IPS-NIHi7 (cell line): ENCODE results near the gene GPER1.
"Not testable (repeated sequence)": the region's sequence is repeated elsewhere in the genome, so short reads cannot be mapped to it uniquely, and the experiment has no call there.

ENCODE experiments used
- DNase-seq: peaks from one replicate; pipeline ENCODE4 v3.0.0; 2012; ENCODE audit warnings: mixed read lengths; ENCODE audit errors: extremely low spot score

Gene GPER1

DNA sequence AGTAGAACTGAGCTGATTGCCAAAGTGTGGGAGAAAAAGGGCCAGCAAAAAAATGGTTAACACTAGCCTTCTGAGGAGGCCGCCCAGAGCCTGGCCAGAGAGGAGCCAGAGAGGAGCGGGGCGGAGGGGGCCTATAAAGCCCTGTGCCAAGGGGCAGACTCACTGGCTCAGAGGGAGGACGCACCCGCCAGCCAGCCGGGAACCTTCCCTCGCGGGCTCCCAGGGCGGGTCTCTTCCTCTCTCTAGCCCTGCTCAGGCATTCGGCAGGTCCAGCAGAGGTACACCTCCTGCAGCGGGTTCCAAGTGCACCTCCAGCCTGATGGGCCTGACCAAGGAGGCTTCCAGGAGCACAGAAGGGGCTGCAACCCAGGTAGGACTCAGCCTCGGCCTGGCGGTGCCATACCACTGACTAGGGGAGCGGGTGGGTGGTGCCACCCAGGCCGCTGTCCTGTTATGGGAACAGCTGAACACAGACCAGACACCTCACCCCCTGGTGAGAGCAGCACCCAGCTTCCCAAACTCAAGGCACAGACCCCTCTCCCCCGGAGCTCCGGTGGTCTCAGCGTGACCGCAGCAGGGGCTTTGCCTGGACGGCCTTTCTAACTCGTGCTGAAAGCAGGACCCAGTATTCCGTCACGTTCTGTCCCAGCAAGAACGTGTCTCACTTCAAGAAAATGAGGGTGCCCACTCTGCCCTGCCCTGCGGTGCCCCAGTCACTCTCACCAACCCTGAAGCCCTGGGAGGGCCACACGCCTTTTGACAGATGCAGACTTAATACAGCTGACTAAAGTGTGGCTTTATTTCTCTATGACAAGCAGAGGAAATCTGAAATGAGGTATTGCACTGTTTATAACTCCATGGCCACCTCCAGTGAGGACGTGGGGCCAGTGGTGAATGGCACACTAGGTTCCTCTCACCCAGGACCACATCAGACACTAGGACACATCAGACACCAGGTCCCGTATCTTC is at the start of gene GPER1:
TSS of gene GPER1 (plus strand) at position 162 of the 969 bp plus-strand sequence. CDS start 3,616 bp downstream, outside the sequence.
- DNase-seq = peak; percentile 68

DNA sequence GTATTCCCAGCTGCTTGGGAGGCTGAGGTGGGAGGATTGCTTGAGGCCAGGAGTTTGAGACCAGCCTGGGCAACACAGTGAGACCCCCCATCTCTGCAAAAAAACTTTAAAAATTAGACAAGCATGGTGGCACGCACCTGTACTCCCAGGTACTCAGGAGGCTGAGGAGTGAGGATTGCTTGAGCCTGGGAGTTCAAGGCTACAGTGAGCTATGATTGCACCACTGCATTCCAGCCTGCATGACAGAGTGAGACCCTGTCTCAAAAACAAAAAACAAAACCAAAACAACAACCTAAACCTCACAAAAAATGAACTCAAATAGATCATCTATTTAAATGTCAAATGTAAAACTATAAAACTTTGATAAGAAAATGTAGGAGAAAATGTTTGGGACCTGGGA is 47.7 kb upstream of the GPER1 start:
- not testable (repeated sequence) for DNase-seq

DNA sequence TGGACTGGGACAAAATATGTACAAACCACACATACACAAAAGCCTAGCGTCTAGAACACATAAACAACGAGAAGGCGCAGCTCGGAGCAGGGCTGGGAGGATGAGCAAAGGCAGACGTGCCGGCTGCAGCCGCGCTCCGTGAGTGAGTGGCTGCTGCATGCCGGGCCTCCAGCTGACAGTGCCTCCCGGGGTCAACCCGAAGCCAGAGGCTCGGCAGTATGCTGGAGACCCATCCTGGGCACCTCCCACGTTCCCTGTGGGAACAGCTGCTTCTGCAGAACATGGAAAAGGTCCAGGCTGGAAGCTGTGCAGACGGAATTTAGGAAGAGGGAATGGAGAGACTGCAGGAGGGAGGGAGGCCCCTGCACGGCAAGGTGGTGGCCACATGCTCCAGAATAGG is 47.1 kb upstream of the GPER1 start:
- peak; percentile 46 for DNase-seq

DNA sequence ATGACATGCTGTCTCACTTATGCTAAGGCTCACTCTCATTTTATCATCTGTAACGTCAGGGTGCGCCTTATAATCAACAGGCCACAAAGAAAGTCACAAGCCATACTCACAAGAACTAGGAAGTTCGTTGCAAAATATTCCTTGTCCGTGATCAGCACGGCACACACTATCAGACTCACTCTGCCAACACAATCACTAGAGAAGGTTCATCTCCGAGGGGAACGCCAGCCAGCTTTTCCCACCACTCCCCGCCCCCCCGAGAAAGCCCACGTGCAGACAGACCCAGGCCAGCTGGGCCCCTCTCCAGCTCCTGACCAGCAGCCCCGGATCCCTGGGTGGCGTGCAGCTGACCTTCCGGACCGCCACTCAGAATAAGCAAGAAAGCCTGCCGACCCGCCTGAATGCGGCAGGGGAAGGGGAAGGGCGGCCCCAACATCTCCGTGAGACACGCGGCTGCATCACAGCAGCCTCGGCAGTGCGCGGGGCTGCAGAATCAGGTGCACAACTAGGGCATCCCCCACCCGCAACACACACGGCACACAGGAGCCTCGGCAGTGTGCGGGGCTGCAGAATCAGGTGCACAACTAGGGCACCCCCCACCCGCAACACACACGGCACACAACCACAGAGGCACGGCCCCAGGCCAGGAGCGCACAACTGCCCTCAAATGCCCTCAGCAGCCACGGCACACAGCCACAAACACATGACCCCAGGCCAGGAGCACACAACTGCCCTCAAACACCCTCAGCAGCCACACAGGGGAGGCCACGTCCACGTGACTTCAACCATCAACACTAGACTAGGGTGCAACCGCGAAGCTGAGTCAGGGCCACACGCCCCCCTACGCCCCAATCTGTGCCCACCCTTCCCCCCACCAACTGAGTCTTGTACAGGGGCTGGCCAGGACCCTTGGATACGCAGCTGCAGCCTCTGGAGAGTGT is 46.1 kb upstream of the GPER1 start:
- DNase-seq = no peak

DNA sequence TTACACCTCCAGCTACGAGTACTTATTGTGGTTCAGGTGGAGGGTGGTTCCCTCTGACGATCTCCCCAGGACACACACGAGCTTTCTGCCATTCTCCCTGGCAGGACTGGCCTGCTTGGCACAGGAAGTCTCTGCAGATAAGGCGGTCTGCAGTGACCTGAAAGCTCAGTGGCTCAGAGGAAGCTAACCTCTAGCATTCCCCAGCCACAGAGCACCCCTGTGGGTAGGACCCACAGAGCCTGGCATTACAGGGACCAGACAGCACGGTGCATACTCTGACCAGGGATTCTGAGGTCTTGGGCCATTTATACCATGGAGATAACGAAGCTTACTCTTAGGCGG is 45.5 kb upstream of the GPER1 start:
- no peak for DNase-seq

DNA sequence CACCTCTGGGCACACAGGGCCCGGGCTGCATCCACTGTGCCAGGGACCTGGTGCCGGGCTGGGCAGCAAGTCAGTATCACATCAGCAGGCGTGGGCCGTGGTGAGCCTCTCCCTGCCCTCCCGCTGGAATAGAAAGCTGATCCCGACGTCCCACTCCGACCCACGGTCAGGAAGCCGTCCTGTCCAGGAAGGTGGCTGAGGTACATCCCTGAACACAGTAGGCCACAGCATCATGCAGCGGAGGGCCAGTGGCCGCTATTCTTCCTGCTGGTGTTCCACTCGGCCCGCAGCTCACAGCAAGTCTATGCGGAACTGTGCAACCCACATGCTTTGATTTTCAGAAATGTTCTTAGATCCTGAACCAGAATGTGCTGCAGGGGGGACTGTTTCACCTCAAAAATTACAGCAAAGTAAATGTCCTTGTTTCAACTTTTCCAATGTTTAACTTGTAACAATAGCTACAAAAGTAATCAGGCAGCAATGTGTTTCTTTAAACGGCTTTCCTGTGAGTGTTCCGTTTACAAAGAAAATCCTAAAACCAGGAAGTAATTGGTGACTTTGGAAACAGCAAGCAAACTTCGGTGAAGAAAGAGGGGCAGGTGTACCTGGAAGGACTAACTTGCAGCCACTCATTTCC is 44.2 kb upstream of the GPER1 start:
- DNase-seq = no peak

DNA sequence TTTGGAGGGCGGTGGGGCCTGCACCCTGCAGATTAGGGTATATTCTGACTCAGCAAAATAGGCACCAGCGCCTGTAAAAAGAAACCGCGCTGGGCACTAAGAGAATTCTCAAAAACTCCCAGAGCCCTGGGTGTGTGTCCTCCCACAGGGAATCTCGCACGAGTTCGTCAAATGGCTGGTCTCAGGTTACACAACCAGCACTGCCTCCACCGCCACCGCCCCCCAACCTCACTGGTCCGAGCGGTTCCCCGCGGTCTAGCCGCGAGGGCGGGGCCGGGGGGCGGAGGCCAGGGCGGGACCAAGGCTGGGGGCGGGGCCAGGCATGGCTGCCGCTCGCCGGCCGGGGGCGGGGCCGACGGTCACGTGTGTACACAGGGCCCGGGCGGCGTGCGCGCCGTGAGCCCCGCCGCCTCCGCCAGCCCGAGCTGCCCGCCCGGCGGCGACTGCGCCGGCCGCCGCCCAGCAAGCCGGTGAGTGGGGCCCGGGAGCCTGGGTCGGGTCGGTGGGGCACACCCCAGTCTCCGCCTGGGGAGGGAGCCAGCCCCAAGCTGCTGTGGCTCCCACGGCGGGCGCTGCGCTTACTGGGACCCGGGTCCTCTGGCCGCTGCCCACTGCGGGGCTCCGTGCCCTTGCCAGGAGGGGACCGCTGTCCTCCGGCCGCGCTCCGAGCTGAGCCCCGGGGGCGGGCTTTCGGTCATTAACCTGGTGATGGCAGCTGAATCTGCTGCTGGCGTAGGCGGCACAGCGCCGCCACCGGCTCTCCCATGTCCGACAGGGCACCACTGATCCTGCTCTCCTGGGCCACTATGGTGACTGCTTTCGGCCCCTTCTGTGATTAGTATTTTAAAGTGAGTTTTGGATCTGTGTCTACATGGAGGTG is 43.5 kb upstream of the GPER1 start, which contains the start of gene GPR146:
TSS of gene GPR146 (plus strand) at position 358 of the 880 bp plus-strand sequence. CDS start 12,970 bp downstream, outside the sequence.
- peak; percentile 99 for DNase-seq

DNA sequence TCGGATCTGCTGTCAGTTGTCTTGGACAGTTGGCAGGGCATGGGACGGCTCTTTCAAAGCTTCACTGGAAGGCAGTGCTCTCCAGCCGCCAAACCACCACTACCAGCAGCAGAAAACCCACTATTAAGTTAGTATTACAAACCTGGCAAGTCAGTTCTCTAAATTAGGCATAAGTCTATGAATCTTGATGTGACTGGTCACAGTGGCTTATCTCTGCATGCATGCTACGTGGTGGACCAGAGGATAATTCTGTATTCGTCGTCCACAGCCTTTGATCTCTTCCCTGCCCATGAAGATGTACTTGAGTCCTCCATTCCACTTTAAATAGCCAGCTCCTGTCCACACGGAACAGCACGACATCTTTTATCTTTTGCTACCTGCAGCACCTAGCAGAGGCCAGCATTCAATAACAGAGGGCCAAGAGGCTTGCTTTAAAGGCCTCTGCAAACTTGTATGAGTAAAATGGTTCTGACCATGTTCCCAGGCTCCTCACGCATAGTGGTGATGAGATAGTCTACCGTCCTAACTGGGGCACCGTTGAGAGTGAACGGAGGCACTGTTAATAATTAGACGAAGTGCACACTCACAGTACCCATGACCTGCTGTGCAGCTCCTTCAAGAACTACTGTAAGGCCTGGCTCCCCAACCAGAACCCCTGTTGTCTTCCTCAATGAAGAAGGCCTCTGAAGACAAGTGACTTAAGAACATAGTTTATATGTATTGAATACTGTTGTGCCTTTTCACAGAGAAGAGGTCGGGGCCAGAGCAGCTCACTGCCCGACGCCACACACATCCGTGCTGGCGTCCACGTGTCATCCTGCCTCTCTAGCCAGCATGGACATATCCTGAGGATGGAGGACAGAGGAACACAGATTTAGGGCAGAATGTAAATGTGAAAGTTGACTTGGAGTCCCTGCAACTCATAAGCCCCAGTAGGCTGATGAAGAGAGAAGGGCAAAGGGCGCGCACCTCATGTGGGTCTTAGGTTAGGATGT is 42.5 kb upstream of the GPER1 start:
- no peak for DNase-seq

DNA sequence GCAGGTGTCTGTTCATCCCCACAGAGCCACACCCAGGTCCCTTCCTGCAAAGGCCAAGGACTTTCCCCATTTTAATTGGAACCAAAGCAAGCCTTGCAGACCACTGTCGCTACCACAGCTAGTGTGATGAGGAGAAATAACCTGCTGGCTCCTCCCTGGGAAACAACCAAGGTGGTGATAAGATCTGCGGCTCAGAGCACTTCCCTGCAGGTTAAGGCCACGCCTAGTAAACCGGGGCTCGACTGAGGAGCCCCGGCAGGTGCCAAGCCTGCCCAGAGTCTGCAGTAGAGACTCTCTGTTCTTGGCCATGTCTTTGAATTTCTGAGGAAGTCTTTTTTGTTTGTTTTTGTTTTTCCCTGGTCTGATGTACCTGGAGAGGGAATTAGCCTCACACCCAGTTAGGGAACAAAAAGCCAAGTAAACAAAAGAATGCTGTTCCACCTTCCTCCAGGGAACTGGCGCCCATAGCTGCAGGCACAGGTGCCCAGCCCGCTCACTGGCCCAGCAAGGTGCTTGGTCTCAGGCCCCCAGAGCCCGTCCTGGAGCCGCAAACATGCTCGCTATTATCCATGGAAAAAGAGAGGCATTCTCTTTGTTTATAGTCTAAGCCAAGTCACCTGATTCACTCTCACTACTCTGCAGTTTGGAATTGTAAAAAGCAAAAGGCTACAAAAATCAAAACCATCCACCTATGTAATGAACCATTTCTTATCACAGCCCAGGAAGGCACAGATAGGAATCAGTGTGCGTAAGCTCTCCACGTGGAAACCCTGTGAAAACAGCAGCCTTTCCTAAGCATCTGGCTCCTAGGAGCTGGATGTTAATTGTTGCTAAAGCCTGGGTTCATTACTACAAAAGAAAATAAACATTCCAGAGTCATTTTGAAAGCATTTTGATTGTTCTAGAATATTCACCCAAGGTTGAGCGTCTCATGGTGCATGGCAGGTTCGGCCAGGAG is 40.9 kb upstream of the GPER1 start:
- no peak for DNase-seq

DNA sequence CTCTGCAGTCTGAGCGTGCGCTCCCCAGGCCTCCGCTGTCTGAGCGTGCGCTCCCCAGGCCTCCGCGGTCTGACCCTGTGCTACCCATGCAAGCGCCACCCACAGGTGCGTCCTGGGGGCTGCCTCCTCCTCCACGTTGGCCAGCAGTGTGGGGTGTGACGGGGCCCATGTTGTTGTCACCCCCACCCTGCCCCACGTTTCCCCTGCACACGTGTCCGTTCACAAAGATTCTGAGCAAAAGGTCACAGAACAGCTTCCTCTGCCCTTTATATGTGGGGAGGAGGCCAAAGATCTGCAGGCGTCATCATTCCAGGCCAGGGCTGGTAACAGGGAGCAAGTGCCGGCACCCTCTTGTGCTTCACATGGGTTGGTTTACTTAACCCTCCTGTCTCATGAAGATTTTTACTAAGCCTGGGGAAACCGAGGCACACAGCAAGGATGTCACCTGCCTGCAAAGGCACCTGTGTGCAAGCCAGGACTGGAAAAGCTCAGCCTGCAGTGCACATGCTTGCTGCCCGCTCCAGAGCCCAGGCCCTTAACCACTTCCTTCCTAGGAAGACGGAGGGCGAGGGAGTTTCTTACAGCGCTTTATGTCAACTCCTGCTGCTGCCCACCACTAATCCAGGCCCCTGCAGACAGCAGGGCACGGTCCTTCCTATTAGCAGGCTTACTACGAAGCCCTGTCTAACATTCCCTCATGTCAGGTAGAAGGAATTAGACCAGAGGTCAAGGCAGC is 38.7 kb upstream of the GPER1 start:
- DNase-seq = no peak

DNA sequence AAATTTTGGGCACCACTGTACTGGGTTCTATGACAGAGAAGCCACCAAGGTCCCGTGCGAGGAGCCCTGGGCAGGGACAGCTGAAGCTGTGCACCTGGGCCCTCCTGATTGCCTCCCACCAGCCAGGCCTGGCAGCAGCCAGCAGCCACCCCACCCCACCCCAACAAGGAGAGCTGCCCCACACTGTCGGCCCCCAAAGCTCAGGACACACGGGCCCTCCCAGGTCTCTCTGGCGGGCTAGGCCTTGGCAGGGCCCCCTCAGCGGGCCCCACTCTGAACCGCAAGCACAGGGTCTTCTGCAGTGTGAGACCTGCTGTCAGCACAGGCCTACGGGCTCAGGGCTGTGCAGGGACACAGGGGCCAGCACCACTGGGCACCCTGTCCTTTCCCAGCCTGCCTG is 38.1 kb upstream of the GPER1 start:
- DNase-seq = no peak

DNA sequence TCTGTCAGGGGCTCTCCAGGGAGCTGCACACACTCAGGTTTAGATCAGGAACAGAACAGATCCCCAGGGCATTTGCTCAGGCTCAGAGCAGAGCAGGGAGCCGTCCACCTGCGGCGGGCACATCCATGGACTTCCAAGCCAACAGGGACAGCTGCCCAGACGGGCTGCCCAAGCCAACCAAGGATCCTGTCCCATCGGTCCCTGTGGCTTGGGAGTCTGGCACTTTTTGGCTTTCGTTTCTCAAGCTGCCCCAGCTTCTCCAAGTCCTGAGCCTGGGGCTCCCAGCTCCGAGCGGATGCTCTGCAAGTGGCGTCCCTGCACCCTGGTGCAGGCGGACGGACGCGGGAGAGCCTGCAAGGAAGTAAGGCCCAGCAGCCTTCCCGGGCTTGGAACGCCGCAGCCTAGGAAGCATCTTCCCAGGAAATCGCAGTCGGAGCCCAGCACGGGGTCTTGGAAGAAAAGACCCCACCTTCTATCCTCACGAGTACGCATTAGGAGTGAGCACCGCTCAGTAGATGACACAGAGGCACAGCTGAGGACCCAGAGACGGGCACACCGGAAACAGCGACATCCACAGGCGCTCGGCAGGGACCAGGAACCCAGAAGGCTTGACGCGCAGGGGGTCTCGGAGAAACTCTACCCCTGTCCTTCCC is 37.5 kb upstream of the GPER1 start:
- no peak for DNase-seq

DNA sequence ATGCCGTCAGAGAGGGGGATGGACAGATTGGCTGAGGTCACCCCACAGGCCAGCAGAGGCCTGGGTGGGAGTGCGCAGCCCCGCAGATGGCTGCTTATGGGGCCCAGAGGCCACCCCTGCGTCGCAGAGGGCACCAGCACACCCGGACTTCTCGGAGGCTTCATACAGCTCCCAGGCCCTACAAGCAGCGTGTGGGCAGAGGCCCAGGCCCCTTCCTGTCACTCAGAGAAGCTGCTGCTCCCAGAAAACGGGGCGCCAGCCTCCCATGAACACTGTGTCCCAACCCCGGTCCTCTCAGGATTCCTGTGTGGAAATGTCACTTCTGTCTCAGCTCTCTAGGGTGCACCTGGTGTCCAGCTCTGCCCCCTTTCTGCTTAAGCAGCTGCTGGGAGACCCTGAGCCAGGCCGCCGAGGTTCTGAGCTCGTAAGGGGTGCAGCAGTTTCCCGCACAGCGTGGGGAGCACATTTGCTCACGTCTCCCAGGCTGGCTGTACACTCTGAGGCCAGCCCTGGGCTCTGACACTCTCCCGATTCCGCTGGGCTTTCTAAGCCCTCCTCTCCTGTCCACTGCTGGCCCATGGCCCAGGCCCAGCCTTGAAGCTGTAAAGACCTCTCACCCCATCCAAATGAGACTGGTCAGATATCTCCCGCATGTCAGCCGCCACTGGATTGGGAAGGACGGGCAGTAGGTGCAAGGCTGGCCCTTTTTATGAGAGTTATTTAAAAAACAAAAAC is 36.8 kb upstream of the GPER1 start:
- DNase-seq = no peak

DNA sequence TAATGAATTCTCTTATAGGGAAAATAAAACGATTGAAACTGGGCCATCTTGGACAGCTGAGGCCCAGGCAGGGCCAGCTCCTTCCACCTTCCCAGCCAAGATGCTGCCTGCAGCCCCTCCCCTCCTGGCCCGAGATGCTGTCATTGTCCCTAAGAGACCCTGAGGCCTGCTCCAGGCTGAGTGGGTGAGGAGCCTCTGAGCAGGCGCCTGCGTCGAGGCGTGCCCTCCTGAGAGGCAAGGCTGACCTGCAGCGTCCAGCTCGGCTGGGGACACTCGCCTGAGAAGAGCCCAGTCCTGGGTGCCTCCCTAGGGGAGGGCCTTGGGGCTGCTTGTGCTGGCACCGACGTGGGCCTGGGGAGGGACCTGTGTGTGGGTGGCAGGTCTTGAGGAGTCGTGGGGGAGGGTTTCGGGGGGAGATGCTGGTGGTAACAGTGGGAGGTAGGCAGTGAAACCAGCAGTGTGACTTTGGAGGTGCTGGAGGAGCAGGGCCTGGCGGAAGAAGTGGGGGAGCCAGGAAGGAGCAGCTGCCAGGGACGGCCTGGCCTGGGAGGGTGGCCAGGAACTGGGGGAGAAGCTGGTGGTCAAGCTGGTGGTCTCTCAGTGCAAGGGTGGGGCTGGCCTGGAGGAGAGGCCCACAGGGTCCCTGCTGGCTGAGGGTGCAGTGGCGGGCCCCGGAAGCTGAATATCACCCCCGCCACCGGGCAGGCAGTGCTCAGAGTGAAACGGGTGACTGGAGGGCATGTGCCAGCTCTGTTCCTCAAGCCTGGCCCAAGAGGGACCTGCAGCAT is 35.7 kb upstream of the GPER1 start:
- no peak for DNase-seq

DNA sequence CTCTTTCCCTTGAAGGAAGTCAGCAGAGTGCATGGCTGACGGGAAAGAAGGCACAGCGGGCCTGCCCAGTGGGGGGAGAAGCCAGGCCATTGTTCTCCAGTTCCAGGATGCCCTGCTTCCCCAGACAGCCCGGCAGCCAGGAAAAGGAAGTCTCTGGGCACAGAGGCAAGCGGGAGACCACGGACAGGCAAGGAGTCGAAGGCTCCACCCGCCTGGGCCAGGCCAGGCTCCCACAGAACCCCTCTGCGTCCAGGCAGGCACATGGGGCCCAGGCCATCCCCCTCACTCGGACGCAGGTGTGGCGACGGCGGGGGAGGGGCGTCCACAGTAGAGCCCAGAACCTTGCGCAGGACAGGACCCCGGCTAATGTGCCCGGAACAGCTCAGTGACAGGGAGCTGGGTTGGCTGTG is 34.9 kb upstream of the GPER1 start:
- DNase-seq = peak; percentile 55
